Measurements from ENCODE around the gene SELENOV.
"Not testable (repeated sequence)": the region's sequence is repeated elsewhere in the genome, so short reads cannot be mapped to it uniquely, and the experiment has no call there.

SELENOV gene

GRCh38 chr19:39514840-39515550 lies at the start of gene SELENOV:
Gene SELENOV, plus strand, starts transcription at chr19:39515139. Its CDS starts 74 bp downstream, at chr19:39515213.
- FAIRE-seq, result no peak
- DNase-seq (ENCODE audit: low spot score), result no peak

GRCh38 chr19:39465956-39466747 lies 48.8 kb upstream of the SELENOV start:
- FAIRE-seq, result no peak
- DNase-seq (ENCODE audit: low spot score), result no peak

GRCh38 chr19:39467941-39468340 lies 47.0 kb upstream of the SELENOV start:
- no peak for DNase-seq (ENCODE audit: low spot score)
- no peak for FAIRE-seq

GRCh38 chr19:39469036-39469435 lies 45.9 kb upstream of the SELENOV start:
- FAIRE-seq (no peak), DNase-seq (ENCODE audit: low spot score) (no peak)

- no peak for DNase-seq (ENCODE audit: low spot score)
- FAIRE-seq, result no peak
Measured at GRCh38 chr19:39469567-39469966, 45.4 kb upstream of the SELENOV start.

GRCh38 chr19:39470724-39471339 lies 44.1 kb upstream of the SELENOV start:
- no peak for DNase-seq (ENCODE audit: low spot score)
- no peak for FAIRE-seq

- no peak for DNase-seq (ENCODE audit: low spot score)
- no peak for FAIRE-seq
Measured at GRCh38 chr19:39471756-39472536, 43.0 kb upstream of the SELENOV start.

GRCh38 chr19:39472746-39473442 lies 42.0 kb upstream of the SELENOV start:
- no peak for DNase-seq (ENCODE audit: low spot score)
- FAIRE-seq, result no peak

GRCh38 chr19:39473443-39473960 lies 41.4 kb upstream of the SELENOV start:
- FAIRE-seq, result no peak
- no peak for DNase-seq (ENCODE audit: low spot score)

- peak; percentile 73 for FAIRE-seq
- DNase-seq (ENCODE audit: low spot score), result peak; percentile 59
Measured at GRCh38 chr19:39474139-39474620, 40.8 kb upstream of the SELENOV start.

- no peak for DNase-seq (ENCODE audit: low spot score)
- no peak for FAIRE-seq
Measured at GRCh38 chr19:39475748-39476147, 39.2 kb upstream of the SELENOV start.

GRCh38 chr19:39479319-39479801 lies 35.6 kb upstream of the SELENOV start:
- DNase-seq (ENCODE audit: low spot score); FAIRE-seq: not testable (repeated sequence)

GRCh38 chr19:39479916-39480315 lies 35.0 kb upstream of the SELENOV start:
- no peak for FAIRE-seq
- no peak for DNase-seq (ENCODE audit: low spot score)

GRCh38 chr19:39480337-39481228 lies 34.4 kb upstream of the SELENOV start, which contains the start of gene TIMM50:
Gene TIMM50, plus strand, starts transcription at chr19:39480838. Its CDS starts 16 bp downstream, at chr19:39480854.
- peak; percentile 93 for FAIRE-seq

GRCh38 chr19:39481229-39481545 lies 33.8 kb upstream of the SELENOV start:
- no peak for DNase-seq (ENCODE audit: low spot score)
- FAIRE-seq, result no peak

More at GRCh38 chr19:39480337-39481228, 34.4 kb upstream of the SELENOV start, which contains the start of gene TIMM50:
- DNase-seq (ENCODE audit: low spot score), result peak; percentile 95

GRCh38 chr19:39481676-39482075 lies 33.3 kb upstream of the SELENOV start:
- no peak for DNase-seq (ENCODE audit: low spot score)
- FAIRE-seq, result no peak

GRCh38 chr19:39483141-39483540 lies 31.8 kb upstream of the SELENOV start:
- DNase-seq (ENCODE audit: low spot score), result no peak
- FAIRE-seq, result no peak

GRCh38 chr19:39489756-39490155 lies 25.2 kb upstream of the SELENOV start:
- DNase-seq (ENCODE audit: low spot score) (no peak), FAIRE-seq (no peak)

- FAIRE-seq, result no peak
- DNase-seq (ENCODE audit: low spot score), result no peak
Measured at GRCh38 chr19:39492225-39492624, 22.7 kb upstream of the SELENOV start.

Measured in urothelium cell line (cell line).